ENCODE data around the gene HMGN4. TPM values are rescaled to one million over a fixed set of nuclear protein-coding genes. Genes with fewer than 3 reads are reported as not detected.

The HMGN4 gene
- total and polyA plus RNA-seq, 2 of the 8 experiments (the other 6 are each of a cell fraction or from before 2014, with no cell fraction given) = 23.4 to 66.4 TPM

DNA sequence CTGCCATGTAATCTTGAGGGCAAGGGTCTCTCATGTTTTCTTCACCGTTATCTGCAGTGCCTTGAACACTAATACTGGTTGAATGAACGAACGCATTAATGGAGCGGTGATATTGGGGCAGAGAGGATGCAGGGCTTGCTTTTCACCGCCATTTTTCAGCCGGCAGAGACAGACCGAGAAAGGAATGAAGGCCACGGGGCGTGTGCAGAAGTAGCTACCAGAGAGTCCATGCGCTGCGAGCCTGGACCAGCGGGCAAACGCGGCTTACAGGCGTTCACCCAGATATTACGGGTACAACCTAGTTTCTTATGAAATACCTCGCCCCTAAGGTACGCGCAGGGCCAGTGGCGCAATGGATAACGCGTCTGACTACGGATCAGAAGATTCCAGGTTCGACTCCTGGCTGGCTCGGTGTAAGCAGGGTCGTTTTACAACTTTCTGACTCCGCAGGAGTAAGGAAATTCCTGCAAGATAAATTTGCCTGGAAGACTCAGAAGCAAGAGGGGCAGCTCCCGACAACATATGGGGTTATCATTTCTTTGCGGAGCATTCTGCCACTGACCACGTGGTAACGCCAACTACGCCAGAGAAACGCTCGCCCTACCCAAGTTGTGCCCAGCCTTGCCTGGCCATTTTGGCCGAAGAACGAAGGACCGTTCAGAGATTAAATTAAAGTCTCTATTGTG, 863 bp upstream of the HMGN4 start (continued):
- TF ChIP-seq, protein P1, sequence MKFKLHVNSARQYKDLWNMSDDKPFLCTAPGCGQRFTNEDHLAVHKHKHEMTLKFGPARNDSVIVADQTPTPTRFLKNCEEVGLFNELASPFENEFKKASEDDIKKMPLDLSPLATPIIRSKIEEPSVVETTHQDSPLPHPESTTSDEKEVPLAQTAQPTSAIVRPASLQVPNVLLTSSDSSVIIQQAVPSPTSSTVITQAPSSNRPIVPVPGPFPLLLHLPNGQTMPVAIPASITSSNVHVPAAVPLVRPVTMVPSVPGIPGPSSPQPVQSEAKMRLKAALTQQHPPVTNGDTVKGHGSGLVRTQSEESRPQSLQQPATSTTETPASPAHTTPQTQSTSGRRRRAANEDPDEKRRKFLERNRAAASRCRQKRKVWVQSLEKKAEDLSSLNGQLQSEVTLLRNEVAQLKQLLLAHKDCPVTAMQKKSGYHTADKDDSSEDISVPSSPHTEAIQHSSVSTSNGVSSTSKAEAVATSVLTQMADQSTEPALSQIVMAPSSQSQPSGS (IDR thresholded peaks at IDR 0.05; ENCODE audit: low read length) = peak; percentile 12; the same call in 1 of the 2 replicates
- no peak for TF ChIP-seq CTBP2 (IDR thresholded peaks at IDR 0.05; ENCODE audit: borderline replicate concordance, insufficient read depth, insufficient read length, low read length)
- 0 out of 2 replicates have a peak, but pooled peaks have one; percentile 52 for TF ChIP-seq TCF12 (IDR thresholded peaks at IDR 0.05; ENCODE audit: low read depth, low read length)
- 0 out of 2 replicates have a peak, but pooled peaks have one; percentile 32 for TF ChIP-seq TAF1 (IDR thresholded peaks at IDR 0.05; ENCODE audit: low read depth, low read length)
- TF ChIP-seq EGR1 (IDR thresholded peaks at IDR 0.05; ENCODE audit: borderline replicate concordance, low read depth, low read length) = no peak
- no peak for TF ChIP-seq HDAC6 (IDR thresholded peaks at IDR 0.05; ENCODE audit: low read depth, low read length)
- TF ChIP-seq NRF1 (IDR thresholded peaks at IDR 0.05; ENCODE audit: low read depth, low read length) = peak; percentile 48; the same call in 1 of the 2 replicates
- TF ChIP-seq CHD1 (IDR thresholded peaks at IDR 0.05; ENCODE audit: low read depth, low read length) = no peak
- TF ChIP-seq SP4 (IDR thresholded peaks at IDR 0.05; ENCODE audit: low read length) = no peak; the same call in 1 of the 2 replicates
- no peak for TF ChIP-seq EZH2 (IDR thresholded peaks at IDR 0.05; ENCODE audit: low read depth, low read length, severe bottlenecking)
- peak; percentile 9 for TF ChIP-seq SAP30 (IDR thresholded peaks at IDR 0.05; ENCODE audit: insufficient read depth, insufficient replicate concordance, low read length)
- peak; percentile 50 for TF ChIP-seq KDM4A (IDR thresholded peaks at IDR 0.05; ENCODE audit: low read depth, low read length, severe bottlenecking)
- no peak for TF ChIP-seq ZNF274 (IDR thresholded peaks at IDR 0.05; ENCODE audit: borderline replicate concordance, extremely low read depth, low read length)
- no peak for TF ChIP-seq BRCA1 (IDR thresholded peaks at IDR 0.05; ENCODE audit: low read depth, low read length)
- TF ChIP-seq RBBP5 (IDR thresholded peaks at IDR 0.05; ENCODE audit: borderline replicate concordance, low read depth, low read length) = peak; percentile 79; the same call in 1 of the 2 replicates
- TF ChIP-seq CEBPB (IDR thresholded peaks at IDR 0.05; ENCODE audit: low read depth, low read length) = peak; percentile 92
- peak; percentile 59 for TF ChIP-seq ASH2L (IDR thresholded peaks at IDR 0.05; ENCODE audit: low read length)
- TF ChIP-seq, protein P2, sequence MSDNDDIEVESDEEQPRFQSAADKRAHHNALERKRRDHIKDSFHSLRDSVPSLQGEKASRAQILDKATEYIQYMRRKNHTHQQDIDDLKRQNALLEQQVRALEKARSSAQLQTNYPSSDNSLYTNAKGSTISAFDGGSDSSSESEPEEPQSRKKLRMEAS (IDR thresholded peaks at IDR 0.05) = peak; percentile 74
- TF ChIP-seq RXRA (IDR thresholded peaks at IDR 0.05; ENCODE audit: insufficient read depth, low read depth, low read length) = no peak
- no peak for TF ChIP-seq KDM1A (IDR thresholded peaks at IDR 0.05; ENCODE audit: borderline replicate concordance, low read length)
- no peak for TF ChIP-seq NANOG (IDR thresholded peaks at IDR 0.05; ENCODE audit: insufficient read depth, low read depth, low read length, poor library complexity, severe bottlenecking)
- peak; percentile 68 for TF ChIP-seq TAF7 (optimal IDR thresholded peaks at IDR 0.05; ENCODE audit: borderline replicate concordance, low read depth, low read length)
